ENCODE results near the gene MORN1. TPM values are rescaled to one million over a fixed set of nuclear protein-coding genes. Genes with fewer than 3 reads are reported as not detected.

The MORN1 gene
- total RNA-seq, 1 donor from 2014 or later, result 4.5 TPM

- Histone ChIP-seq H3K4me3 (no peak overlapping the region), H3K27me3 (ENCODE audit: low read depth) (no peaks in the 10 kb centered on the region), H3K36me3 (peaks cover 97% of the 10 kb centered on the region), H3K9me3 (replicated peaks) (no peaks in the 10 kb centered on the region), H3K4me1 (no peaks in the 10 kb centered on the region), H3K27ac (replicated peaks) (no peak overlapping the region)
- TF ChIP-seq, protein P1, sequence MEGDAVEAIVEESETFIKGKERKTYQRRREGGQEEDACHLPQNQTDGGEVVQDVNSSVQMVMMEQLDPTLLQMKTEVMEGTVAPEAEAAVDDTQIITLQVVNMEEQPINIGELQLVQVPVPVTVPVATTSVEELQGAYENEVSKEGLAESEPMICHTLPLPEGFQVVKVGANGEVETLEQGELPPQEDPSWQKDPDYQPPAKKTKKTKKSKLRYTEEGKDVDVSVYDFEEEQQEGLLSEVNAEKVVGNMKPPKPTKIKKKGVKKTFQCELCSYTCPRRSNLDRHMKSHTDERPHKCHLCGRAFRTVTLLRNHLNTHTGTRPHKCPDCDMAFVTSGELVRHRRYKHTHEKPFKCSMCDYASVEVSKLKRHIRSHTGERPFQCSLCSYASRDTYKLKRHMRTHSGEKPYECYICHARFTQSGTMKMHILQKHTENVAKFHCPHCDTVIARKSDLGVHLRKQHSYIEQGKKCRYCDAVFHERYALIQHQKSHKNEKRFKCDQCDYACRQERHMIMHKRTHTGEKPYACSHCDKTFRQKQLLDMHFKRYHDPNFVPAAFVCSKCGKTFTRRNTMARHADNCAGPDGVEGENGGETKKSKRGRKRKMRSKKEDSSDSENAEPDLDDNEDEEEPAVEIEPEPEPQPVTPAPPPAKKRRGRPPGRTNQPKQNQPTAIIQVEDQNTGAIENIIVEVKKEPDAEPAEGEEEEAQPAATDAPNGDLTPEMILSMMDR (IDR thresholded peaks at IDR 0.05; ENCODE audit: borderline replicate concordance), result no peak
- no peak for DNase-seq
- intact Hi-C loops (cut with micrococcal nuclease), result no loop called here
Observed at GRCh38 chr1:2400950-2401649, 9.7 kb upstream of the MORN1 start.

DNA sequence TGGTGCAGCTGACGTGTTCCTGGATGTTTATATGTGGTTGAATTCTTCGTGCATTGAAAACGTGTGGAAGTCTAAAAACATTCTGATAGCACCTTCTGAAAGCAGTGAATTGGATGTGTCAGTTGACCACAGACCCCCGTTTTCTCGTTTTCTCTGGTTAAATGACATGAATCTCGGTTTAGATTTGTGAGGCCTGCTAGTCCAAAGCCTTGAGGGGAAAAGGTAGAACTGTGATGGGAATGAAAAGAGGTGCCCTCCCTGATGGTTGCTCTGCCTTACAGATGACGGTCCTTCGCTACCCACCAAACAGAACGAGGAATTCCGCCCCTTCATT is 9.2 kb upstream of the MORN1 start:
- peaks cover 97% of the 10 kb centered on the region for H3K36me3 ChIP-seq

GRCh38 chr1:2399890-2400575 is 8.7 kb upstream of the MORN1 start:
- Histone ChIP-seq H3K9me3 (replicated peaks) (no peaks in the 10 kb centered on the region), H3K4me3 (no peak overlapping the region), H3K4me1 (peaks cover 6% of the 10 kb centered on the region), H3K36me3 (peaks cover 94% of the 10 kb centered on the region), H3K27ac (replicated peaks) (no peak overlapping the region), H3K27me3 (ENCODE audit: low read depth) (no peaks in the 10 kb centered on the region)
- no peak for DNase-seq
- intact Hi-C loops (cut with micrococcal nuclease), result no loop called here
- TF ChIP-seq, protein P1 (IDR thresholded peaks at IDR 0.05; ENCODE audit: borderline replicate concordance), result no peak

More for the DNA sequence above, 9.2 kb upstream of the MORN1 start:
- DNase-seq, result no peak
- Histone ChIP-seq H3K4me1 (peaks cover 1% of the 10 kb centered on the region), H3K27ac (replicated peaks) (no peak overlapping the region), H3K4me3 (no peak overlapping the region), H3K9me3 (replicated peaks) (no peaks in the 10 kb centered on the region), H3K27me3 (ENCODE audit: low read depth) (no peaks in the 10 kb centered on the region)
- intact Hi-C loops (cut with micrococcal nuclease), result no loop called here
- TF ChIP-seq, protein P1 (IDR thresholded peaks at IDR 0.05; ENCODE audit: borderline replicate concordance), result no peak

- intact Hi-C loops (cut with micrococcal nuclease), result no loop called here
- Histone ChIP-seq H3K4me3 (no peak overlapping the region), H3K27ac (replicated peaks) (no peak overlapping the region), H3K27me3 (ENCODE audit: low read depth) (no peaks in the 10 kb centered on the region), H3K36me3 (peaks cover 85% of the 10 kb centered on the region), H3K4me1 (peaks cover 18% of the 10 kb centered on the region), H3K9me3 (replicated peaks) (no peaks in the 10 kb centered on the region)
- no peak for DNase-seq
- TF ChIP-seq, protein P1 (IDR thresholded peaks at IDR 0.05; ENCODE audit: borderline replicate concordance), result no peak
Observed at GRCh38 chr1:2398871-2399270, 7.5 kb upstream of the MORN1 start.

- Histone ChIP-seq H3K4me3 (no peak overlapping the region), H3K4me1 (peaks cover 35% of the 10 kb centered on the region), H3K9me3 (replicated peaks) (no peaks in the 10 kb centered on the region), H3K27ac (replicated peaks) (no peak overlapping the region), H3K27me3 (ENCODE audit: low read depth) (no peaks in the 10 kb centered on the region), H3K36me3 (peaks cover 72% of the 10 kb centered on the region)
- TF ChIP-seq, protein P1 (IDR thresholded peaks at IDR 0.05; ENCODE audit: borderline replicate concordance), result no peak
- DNase-seq, result no peak
- intact Hi-C loops (cut with micrococcal nuclease), result no loop called here
Observed at GRCh38 chr1:2397007-2397679, 5.8 kb upstream of the MORN1 start.

All from left ventricle myocardium inferior (tissue), 1 donor.